Measurements from ENCODE around the gene DACT3.
A peak's percentile ranks its signal among the peaks of the same experiment; 100 is the strongest.

Gene DACT3

GRCh38 chr19:46626446-46626845 is 34.5 kb downstream of the DACT3 start:
- no peak overlapping the region for H3K4me3 ChIP-seq (replicated peaks; ENCODE audit: low read depth, low read length)
- DNase-seq (ENCODE audit: low read depth) = no peak
- no peak for TF ChIP-seq CTCF (IDR thresholded peaks at IDR 0.05; ENCODE audit: low read length, missing control alignments)

- no peak for DNase-seq (ENCODE audit: low read depth)
- H3K4me3 ChIP-seq (replicated peaks; ENCODE audit: low read depth, low read length) = no peak overlapping the region
- TF ChIP-seq CTCF (IDR thresholded peaks at IDR 0.05; ENCODE audit: low read length, missing control alignments) = no peak
Observed at GRCh38 chr19:46625731-46626130, 35.3 kb downstream of the DACT3 start.

- H3K4me3 ChIP-seq (replicated peaks; ENCODE audit: low read depth, low read length) = peak within 1 kb of the TSS; percentile 63
- no peak for TF ChIP-seq CTCF (IDR thresholded peaks at IDR 0.05; ENCODE audit: low read length, missing control alignments)
- peak; percentile 93 for DNase-seq (ENCODE audit: low read depth)
Observed at GRCh38 chr19:46624958-46625661, 35.9 kb downstream of the DACT3 start, which contains the start of gene PTGIR. Gene PTGIR (minus strand): TSS chr19:46625089. CDS start chr19:46624225, 864 bp downstream.

GRCh38 chr19:46623915-46624502 is 37.0 kb downstream of the DACT3 start:
- TF ChIP-seq CTCF (IDR thresholded peaks at IDR 0.05; ENCODE audit: low read length, missing control alignments) = no peak
- no peak for DNase-seq (ENCODE audit: low read depth)
- H3K4me3 ChIP-seq (replicated peaks; ENCODE audit: low read depth, low read length) = peak overlapping the region; percentile 63

- no peak for DNase-seq (ENCODE audit: low read depth)
- H3K4me3 ChIP-seq (replicated peaks; ENCODE audit: low read depth, low read length) = peak overlapping the region; percentile 63
- no peak for TF ChIP-seq CTCF (IDR thresholded peaks at IDR 0.05; ENCODE audit: low read length, missing control alignments)
Observed at GRCh38 chr19:46622118-46622446, 38.9 kb downstream of the DACT3 start.

- peak; percentile 5 for TF ChIP-seq CTCF (IDR thresholded peaks at IDR 0.05; ENCODE audit: low read length, missing control alignments)
- DNase-seq (ENCODE audit: low read depth) = no peak
Observed at GRCh38 chr19:46621191-46622117, 39.5 kb downstream of the DACT3 start.

More at GRCh38 chr19:46621191-46622117, 39.5 kb downstream of the DACT3 start:
- peak overlapping the region; percentile 63 for H3K4me3 ChIP-seq (replicated peaks; ENCODE audit: low read depth, low read length)

Measured in fibroblast of pulmonary artery (primary cell).